NT2/D1 (cell line): Measurements from ENCODE around the gene RBKS.

Source experiments
- SUZ12 ChIP-seq: IDR thresholded peaks from 2 replicates; pipeline ENCODE4 v1.6.1; 2011; ENCODE audit not compliant: insufficient read length, insufficient read depth; ENCODE audit errors: extremely low read depth
- YY1 ChIP-seq: IDR thresholded peaks from 2 replicates; pipeline ENCODE4 v1.6.1; 2011; ENCODE audit not compliant: insufficient read length, insufficient read depth
- ZNF274 ChIP-seq: IDR thresholded peaks from 2 replicates; pipeline ENCODE4 v1.6.1; 2011; ENCODE audit warnings: mild to moderate bottlenecking, low read depth, low read length

DNA sequence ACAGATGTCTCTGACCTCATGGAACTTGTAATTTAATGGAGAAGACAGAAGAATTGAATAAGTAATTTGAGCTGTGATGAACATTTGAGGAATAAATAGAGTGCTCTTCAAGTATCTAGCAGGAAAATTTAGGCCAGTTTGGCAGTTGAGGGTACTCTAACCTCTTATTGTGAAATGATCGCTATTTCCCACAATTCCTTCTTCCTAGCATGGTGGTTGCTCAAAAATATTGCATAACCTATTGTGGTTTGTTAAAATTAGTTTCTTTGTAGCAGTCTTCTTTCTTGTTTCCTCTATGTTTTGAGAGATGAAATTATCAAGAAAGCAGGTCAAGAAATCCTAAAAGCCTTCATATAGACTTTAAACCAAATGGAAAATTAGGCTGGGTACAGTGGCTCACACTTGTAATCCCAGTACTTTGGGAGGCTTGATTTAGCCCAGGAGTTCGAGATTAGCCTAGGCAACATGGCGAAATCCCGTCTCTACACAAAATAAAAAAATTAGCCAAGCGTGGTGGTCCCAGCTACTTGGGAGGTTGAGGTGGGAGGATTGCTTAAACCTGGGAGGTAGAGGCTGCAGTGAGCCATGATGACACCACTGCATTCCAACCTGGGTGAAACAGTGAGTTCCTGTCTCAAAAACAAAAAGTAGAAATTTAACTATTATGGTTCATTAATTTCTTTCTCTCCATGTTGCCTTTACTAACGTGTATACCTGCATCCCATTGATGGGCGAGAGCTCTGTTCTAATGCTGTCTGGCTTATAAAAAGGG lies 58.7 kb downstream of the RBKS start:
- TF ChIP-seq ZNF274 (no peak), SUZ12 (no peak), YY1 (no peak)
